Upper lobe of right lung (tissue), 1 donor: Measurements from ENCODE around the gene SOX10. TPM values are rescaled to one million over a fixed set of nuclear protein-coding genes. Genes with fewer than 3 reads are reported as not detected.

ENCODE experiments used
- ATAC-seq: fragments of 200-7000 bp; cut with Tn5 transposase; one replicate; pipeline ENCODE4 v1.9.1; 2020; ENCODE audit warnings: mild to moderate bottlenecking, moderate library complexity
- DNase-seq: peaks from one replicate; pipeline ENCODE4 v3.0.0-alpha.2; 2020
- H3K27ac ChIP-seq: fragments of 200-600 bp; one replicate; pipeline ENCODE4 v1.8.0; 2022
- H3K27me3 ChIP-seq: fragments of 200-600 bp; one replicate; pipeline ENCODE4 v1.8.0; 2022; ENCODE audit warnings: mild to moderate bottlenecking
- H3K36me3 ChIP-seq: fragments of 200-600 bp; one replicate; pipeline ENCODE4 v1.8.0; 2022
- H3K4me1 ChIP-seq: fragments of 200-600 bp; one replicate; pipeline ENCODE4 v1.8.0; 2022
- H3K4me3 ChIP-seq: fragments of 200-600 bp; one replicate; pipeline ENCODE4 v1.8.0; 2022; ENCODE audit warnings: mild to moderate bottlenecking
- H3K9me3 ChIP-seq: fragments of 200-600 bp; one replicate; pipeline ENCODE4 v1.8.0; 2022
- intact Hi-C: fragments of 100-400 bp; cut with DNase I; formaldehyde crosslinking; loops from one replicate; pipeline ENCODE4 v1.11.0; 2022
- total RNA-seq: library from RNA; stranded (reverse); fragmentation: NEBNext Ultra II Directional; extraction: Animal tissue kit (Norgen Biotek cat#: 25700); gene quantifications from one replicate; pipeline ENCODE4 v1.2.1, GENCODE V29; 2021
- TF ChIP-seq, protein P1 (sequence below): fragments of 200-600 bp; IDR thresholded peaks from one replicate; pipeline ENCODE4 v1.8.0; 2022; ENCODE audit warnings: antibody characterized with exemption
- donor health status: DM: no; HTN: yes; CAD: no; lungs with severe emphysema.

Gene SOX10
- total RNA-seq, 1 donor from 2014 or later, result not detected

DNA sequence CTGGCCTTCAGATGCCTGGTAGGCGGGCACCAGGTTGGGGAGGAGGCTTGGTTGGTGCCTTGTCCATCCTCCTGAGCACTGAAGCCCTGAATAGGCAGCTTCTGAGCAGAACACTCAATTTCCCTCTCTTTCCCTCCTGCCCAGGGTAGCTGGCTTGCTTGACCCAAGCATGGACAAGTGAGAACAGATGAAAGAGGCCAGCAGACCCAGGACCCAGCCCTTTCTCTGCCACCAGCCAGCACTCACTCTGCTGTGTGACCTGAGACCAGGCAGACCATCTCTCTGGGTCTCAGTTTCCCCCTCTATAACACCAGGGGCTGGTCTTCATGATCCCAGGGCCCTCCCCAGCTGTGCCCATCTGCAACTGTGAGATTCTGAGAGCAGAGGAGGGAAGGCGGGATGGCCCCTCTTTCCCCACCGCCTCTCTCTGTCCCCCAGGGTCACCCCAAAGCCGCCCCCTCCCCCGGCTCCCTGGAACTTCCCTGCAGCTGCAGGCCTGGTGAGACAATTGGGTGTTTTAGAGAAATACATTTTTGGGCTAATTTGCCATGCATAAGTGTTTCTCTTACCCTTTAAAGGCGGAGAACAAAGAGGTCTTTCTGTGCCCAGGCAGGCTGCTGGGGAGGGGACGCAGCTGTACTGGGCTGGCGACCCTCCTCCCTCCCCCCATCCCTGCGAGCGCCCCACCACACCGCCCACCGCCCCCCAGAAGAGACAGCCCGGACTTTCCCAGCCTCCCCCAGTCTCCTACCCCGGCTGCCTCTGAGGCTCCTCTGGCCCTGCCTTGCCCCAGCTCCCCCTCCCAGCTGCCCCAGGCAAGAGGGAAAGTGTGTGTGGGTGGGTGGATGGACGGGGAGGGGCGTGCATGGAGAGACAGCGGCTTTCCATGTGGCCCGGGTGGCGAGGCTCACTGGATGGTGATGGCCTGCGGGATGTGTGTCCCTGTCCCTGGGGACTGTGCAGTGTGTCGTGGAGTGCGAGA lies 42.1 kb upstream of the SOX10 start:
- no peak overlapping the region for H3K27ac ChIP-seq
- ATAC-seq, result no peak
- intact Hi-C loops, result no loop called here
- TF ChIP-seq, protein P1, sequence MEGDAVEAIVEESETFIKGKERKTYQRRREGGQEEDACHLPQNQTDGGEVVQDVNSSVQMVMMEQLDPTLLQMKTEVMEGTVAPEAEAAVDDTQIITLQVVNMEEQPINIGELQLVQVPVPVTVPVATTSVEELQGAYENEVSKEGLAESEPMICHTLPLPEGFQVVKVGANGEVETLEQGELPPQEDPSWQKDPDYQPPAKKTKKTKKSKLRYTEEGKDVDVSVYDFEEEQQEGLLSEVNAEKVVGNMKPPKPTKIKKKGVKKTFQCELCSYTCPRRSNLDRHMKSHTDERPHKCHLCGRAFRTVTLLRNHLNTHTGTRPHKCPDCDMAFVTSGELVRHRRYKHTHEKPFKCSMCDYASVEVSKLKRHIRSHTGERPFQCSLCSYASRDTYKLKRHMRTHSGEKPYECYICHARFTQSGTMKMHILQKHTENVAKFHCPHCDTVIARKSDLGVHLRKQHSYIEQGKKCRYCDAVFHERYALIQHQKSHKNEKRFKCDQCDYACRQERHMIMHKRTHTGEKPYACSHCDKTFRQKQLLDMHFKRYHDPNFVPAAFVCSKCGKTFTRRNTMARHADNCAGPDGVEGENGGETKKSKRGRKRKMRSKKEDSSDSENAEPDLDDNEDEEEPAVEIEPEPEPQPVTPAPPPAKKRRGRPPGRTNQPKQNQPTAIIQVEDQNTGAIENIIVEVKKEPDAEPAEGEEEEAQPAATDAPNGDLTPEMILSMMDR, result no peak
- DNase-seq, result no peak
- no peaks in the 10 kb centered on the region for H3K36me3 ChIP-seq
- no peaks in the 10 kb centered on the region for H3K27me3 ChIP-seq
- no peaks in the 10 kb centered on the region for H3K4me1 ChIP-seq
- no peaks in the 10 kb centered on the region for H3K9me3 ChIP-seq
- no peak overlapping the region for H3K4me3 ChIP-seq

DNA sequence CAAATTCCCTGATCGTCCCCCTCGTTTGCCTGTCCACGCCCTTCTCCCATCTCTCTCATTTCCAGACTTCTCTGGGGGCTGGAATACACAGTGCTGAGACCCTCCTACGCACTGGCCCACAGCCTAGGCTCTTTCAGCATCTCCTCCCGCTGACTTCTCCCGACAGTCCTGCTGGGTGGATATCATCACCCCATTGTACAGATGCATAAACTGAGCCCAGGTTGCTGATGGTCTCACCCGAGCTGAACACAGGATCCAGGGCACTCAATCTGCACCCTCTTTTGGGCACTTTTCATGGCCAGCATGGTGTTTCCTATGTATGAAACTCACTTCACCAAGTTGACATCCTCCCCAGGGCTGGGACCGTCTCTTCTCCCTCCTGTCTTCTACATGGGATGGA lies 41.2 kb upstream of the SOX10 start:
- Histone ChIP-seq H3K4me1 (no peaks in the 10 kb centered on the region), H3K36me3 (no peaks in the 10 kb centered on the region), H3K9me3 (no peaks in the 10 kb centered on the region), H3K4me3 (no peak overlapping the region), H3K27me3 (no peaks in the 10 kb centered on the region), H3K27ac (no peak overlapping the region)
- DNase-seq, result no peak
- ATAC-seq, result no peak
- intact Hi-C loops, result no loop called here
- TF ChIP-seq, protein P1, result no peak

GRCh38 chr22:38023045-38023444 lies 38.7 kb upstream of the SOX10 start:
- H3K4me1 ChIP-seq, result no peaks in the 10 kb centered on the region
- H3K27ac ChIP-seq, result no peak overlapping the region
- no peaks in the 10 kb centered on the region for H3K36me3 ChIP-seq
- intact Hi-C loops, result no loop called here
- H3K4me3 ChIP-seq, result no peak overlapping the region
- TF ChIP-seq, protein P1, result no peak
- no peaks in the 10 kb centered on the region for H3K9me3 ChIP-seq
- no peaks in the 10 kb centered on the region for H3K27me3 ChIP-seq
- DNase-seq, result no peak
- no peak for ATAC-seq

GRCh38 chr22:38021206-38021605 lies 36.9 kb upstream of the SOX10 start:
- TF ChIP-seq, protein P1, result no peak
- no peak for DNase-seq
- no peak for ATAC-seq
- Histone ChIP-seq H3K27ac (no peak overlapping the region), H3K4me1 (peaks cover 16% of the 10 kb centered on the region), H3K27me3 (no peaks in the 10 kb centered on the region), H3K9me3 (no peaks in the 10 kb centered on the region), H3K36me3 (no peaks in the 10 kb centered on the region), H3K4me3 (no peak overlapping the region)
- intact Hi-C loops, result no loop called here

DNA sequence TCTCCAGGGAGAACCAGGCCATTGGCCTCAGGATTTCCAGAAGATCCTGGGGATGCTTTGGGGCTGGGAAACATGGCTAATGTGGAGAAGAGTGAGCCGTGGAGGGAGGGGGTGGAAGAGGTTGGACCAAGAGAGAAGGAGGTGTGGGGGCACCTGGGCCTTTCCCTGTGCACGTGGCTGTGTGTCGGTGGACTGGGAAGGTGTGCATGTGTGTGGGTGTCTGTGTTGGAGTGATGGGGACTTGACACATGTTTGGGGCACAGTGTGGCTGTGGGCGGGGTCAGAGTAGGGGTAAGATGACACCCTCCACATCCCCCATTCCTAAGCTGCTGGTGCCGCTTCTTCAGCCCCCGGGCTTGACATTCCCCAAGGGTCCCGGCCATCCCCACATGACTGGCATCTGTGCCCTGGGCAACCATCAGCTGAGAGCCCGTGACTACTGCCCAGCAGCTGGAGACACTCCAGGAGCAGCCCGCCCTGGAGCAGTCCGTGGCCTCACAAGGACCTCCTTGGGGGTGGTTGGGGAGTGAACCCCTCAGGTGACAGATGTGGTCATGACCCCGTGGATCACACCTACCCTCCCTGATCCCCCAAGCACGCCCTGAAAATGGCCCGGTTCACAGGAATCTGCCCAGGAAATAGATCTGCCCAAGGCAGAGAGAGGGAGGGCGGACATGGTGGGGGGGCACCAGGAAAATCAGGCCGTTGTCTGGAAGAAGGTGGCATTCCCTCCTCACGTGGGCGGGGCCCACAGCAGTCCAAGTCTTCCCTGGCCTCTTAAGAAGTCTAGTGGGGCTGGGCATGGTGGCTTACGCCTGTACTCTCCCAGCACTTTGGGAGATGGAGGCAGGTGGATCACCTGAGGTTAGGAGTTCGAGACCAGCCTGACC lies 34.8 kb upstream of the SOX10 start:
- Histone ChIP-seq H3K36me3 (no peaks in the 10 kb centered on the region), H3K4me3 (no peak overlapping the region), H3K4me1 (peaks cover 20% of the 10 kb centered on the region), H3K9me3 (no peaks in the 10 kb centered on the region), H3K27me3 (no peaks in the 10 kb centered on the region), H3K27ac (no peak overlapping the region)
- TF ChIP-seq, protein P1, result no peak
- no peak for DNase-seq
- ATAC-seq, result no peak
- intact Hi-C loops, result no loop called here
